CD14-positive monocyte (primary cell): ENCODE data around the gene MYO1C. TPM values are rescaled to one million over a fixed set of nuclear protein-coding genes. Genes with fewer than 3 reads are reported as not detected.

Experiments
- DNase-seq, 3 donors: peaks; one replicate each; pipeline ENCODE4 v3.0.0-alpha.2; 2011 to 2022
- H2AFZ ChIP-seq: 2 replicates; pipeline ENCODE4 v1.6.0; 2012; ENCODE audit warnings: mild to moderate bottlenecking, low read depth, low read length, inconsistent platforms; ENCODE audit not compliant: insufficient read depth, poor library complexity, severe bottlenecking
- H3K27ac ChIP-seq, 2 donors: 1 replicate in 1 of 2; 2 replicates in 1 of 2; pipeline ENCODE4 v1.5.1; 2012 to 2013; ENCODE audit warnings: low read length in 2 of 2, control low read depth in 1 of 2, inconsistent platforms in 1 of 2, low read depth in 1 of 2, mild to moderate bottlenecking in 1 of 2
- H3K27me3 ChIP-seq, 2 donors: one replicate each; pipeline versions ENCODE4 v1.6.0 to v1.6.1; 2011 to 2013; ENCODE audit warnings: low read length in 2 of 2; ENCODE audit not compliant: control insufficient read depth in 2 of 2, insufficient read depth in 2 of 2
- H3K36me3 ChIP-seq, 2 donors: replicated peaks in 1 of 2; 1 replicate in 1 of 2; 2 replicates in 1 of 2; pipeline versions ENCODE4 v1.5.1 to v1.6.1; 2012 to 2013; ENCODE audit warnings: low read length in 2 of 2, control low read depth in 1 of 2, inconsistent platforms in 1 of 2, mild to moderate bottlenecking in 1 of 2; ENCODE audit not compliant: insufficient read depth in 2 of 2, control insufficient read depth in 1 of 2
- H3K4me1 ChIP-seq, 2 donors: 1 replicate in 1 of 2; 2 replicates in 1 of 2; pipeline versions ENCODE4 v1.5.1 to v1.6.1; 2012 to 2013; ENCODE audit warnings: low read length in 2 of 2, control low read depth in 1 of 2, inconsistent platforms in 1 of 2, mild to moderate bottlenecking in 1 of 2, moderate library complexity in 1 of 2; ENCODE audit not compliant: insufficient read depth in 2 of 2, control insufficient read depth in 1 of 2
- H3K4me2 ChIP-seq: replicated peaks from 2 replicates; pipeline ENCODE3; 2012; ENCODE audit warnings: low read length, moderate library complexity, mild to moderate bottlenecking; ENCODE audit not compliant: poor library complexity, severe bottlenecking; ENCODE audit errors: extremely low read depth
- H3K4me3 ChIP-seq, 3 experiments: fragments of 200-600 bp in 1 of 3; sonication (generic) in 1 of 3; replicated peaks in 1 of 3; 1 replicate in 2 of 3; 2 replicates in 1 of 3; pipeline ENCODE4 v1.5.1; 2011 to 2013; ENCODE audit warnings: low read length in 3 of 3, mild to moderate bottlenecking in 3 of 3, control low read depth in 2 of 3, low read depth in 2 of 3, inconsistent platforms in 1 of 3, moderate library complexity in 1 of 3
- H3K79me2 ChIP-seq: 2 replicates; pipeline ENCODE4 v1.6.0; 2012; ENCODE audit warnings: mild to moderate bottlenecking, control low read depth, inconsistent platforms, low read length, moderate library complexity; ENCODE audit not compliant: insufficient read depth
- H3K9ac ChIP-seq: 2 replicates; pipeline ENCODE4 v1.6.0; 2017; ENCODE audit warnings: low read length, mild to moderate bottlenecking; ENCODE audit not compliant: insufficient read depth, poor library complexity, severe bottlenecking
- H3K9me3 ChIP-seq, 2 donors: replicated peaks in 1 of 2; 1 replicate in 1 of 2; 2 replicates in 1 of 2; pipeline versions ENCODE4 v1.5.1 to v1.6.1; 2012 to 2013; ENCODE audit warnings: low read length in 2 of 2, control low read depth in 1 of 2; ENCODE audit not compliant: control insufficient read depth in 1 of 2, insufficient read depth in 1 of 2
- H4K20me1 ChIP-seq: 2 replicates; pipeline ENCODE4 v1.6.0; 2012; ENCODE audit warnings: mild to moderate bottlenecking, low read length, control low read depth, moderate library complexity; ENCODE audit not compliant: insufficient read depth
- H3K27ac Mint-ChIP-seq, 7 donors: one replicate each; pipeline ENCODE4 v1.8.0; 2020; ENCODE audit warnings: mild to moderate bottlenecking in 7 of 7, mixed read lengths in 7 of 7, moderate library complexity in 6 of 7, inconsistent platforms in 2 of 7
- H3K27me3 Mint-ChIP-seq, 3 donors: one replicate each; pipeline ENCODE4 v1.8.0; 2021 to 2022; ENCODE audit warnings: low read depth in 3 of 3, mild to moderate bottlenecking in 3 of 3, mixed read lengths in 3 of 3, moderate library complexity in 3 of 3, inconsistent platforms in 1 of 3
- H3K36me3 Mint-ChIP-seq, 2 donors: one replicate each; pipeline ENCODE4 v1.8.0; 2020; ENCODE audit warnings: mixed read lengths in 2 of 2, inconsistent platforms in 1 of 2, mild to moderate bottlenecking in 1 of 2
- H3K4me1 Mint-ChIP-seq: one replicate; pipeline ENCODE4 v1.8.0; 2020; ENCODE audit warnings: mild to moderate bottlenecking, mixed read lengths
- H3K4me3 Mint-ChIP-seq, 2 donors: one replicate each; pipeline ENCODE4 v1.8.0; 2020; ENCODE audit warnings: mild to moderate bottlenecking in 2 of 2, mixed read lengths in 2 of 2, moderate library complexity in 1 of 2
- H3K9me3 Mint-ChIP-seq, 7 donors: one replicate each; pipeline ENCODE4 v1.8.0; 2020 to 2022; ENCODE audit warnings: mixed read lengths in 7 of 7, mild to moderate bottlenecking in 6 of 7, moderate library complexity in 6 of 7, inconsistent platforms in 2 of 7
- WGBS: methylation state at CpG from one replicate; pipeline ENCODE4 v1.1.5; 2013; ENCODE audit warnings: missing lambda C conversion rate; ENCODE audit not compliant: insufficient coverage; 5-methylcytosine and 5-hydroxymethylcytosine counted together
- intact Hi-C, 2 donors: fragments of 100-400 bp; cut with micrococcal nuclease; formaldehyde crosslinking; loops; one replicate each; pipeline versions ENCODE4 v1.15.0 to v1.15.1; 2023
- polyA plus RNA-seq, 3 donors: library from polyadenylated mRNA; depleted of rRNA in 1 of 3; unstranded in 2 of 3; stranded (reverse) in 1 of 3; fragments of 300-500 nt in 2 of 3; fragments of >200 nt in 1 of 3; fragmentation: Illumina TruSeq in 2 of 3; gene quantifications; 1 replicate in 2 of 3; 2 replicates in 1 of 3; pipeline ENCODE4 v1.2.3, GENCODE V29; 2012 to 2021
- TF ChIP-seq, protein P1 (sequence below): fragments of 200-600 bp; IDR thresholded peaks from one replicate; pipeline ENCODE4 v1.8.0; 2022; ENCODE audit warnings: antibody characterized with exemption, mild to moderate bottlenecking

Gene MYO1C
- polyA plus RNA-seq, 3 donors, result 2.5 to 9.5 (median 3.1) TPM

- no peak overlapping the region for H3K27ac ChIP-seq
- intact Hi-C loops, result loop anchor here (5.0 kb wide), 1 partner anchor 37 kb away; the partner anchor contains the start of gene CRK (in 2 of the 2)
- Mint-ChIP-seq H3K4me1 (peaks cover 31% of the 10 kb centered on the region), H3K27ac (peak overlapping the region in 2 of 7 donors; percentile 19 to 75), H3K4me3 (peak overlapping the region in 1 of 2 donors; percentile 79), H3K36me3 (peaks cover 47 to 52% of the 10 kb centered on the region in 2 donors), H3K27me3 (peaks cover 24 to 43% (median 36%) of the 10 kb centered on the region in 3 donors), H3K9me3 (peaks cover 0 to 2% (median 0%) of the 10 kb centered on the region in 7 donors)
- no peak overlapping the region for H3K4me2 ChIP-seq
- no peak for DNase-seq
- H3K4me3 ChIP-seq, result no peak overlapping the region
- H3K27me3 ChIP-seq, result peaks cover 3 to 24% of the 10 kb centered on the region in 2 donors
- H3K9me3 ChIP-seq, result no peaks in the 10 kb centered on the region
- H3K4me1 ChIP-seq, result peaks cover 30 to 37% of the 10 kb centered on the region in 2 donors
- H3K9ac ChIP-seq, result no peak overlapping the region
- H2AFZ ChIP-seq, result no peak overlapping the region
- no peaks in the 10 kb centered on the region for H3K79me2 ChIP-seq
- peaks cover 28% of the 10 kb centered on the region for H4K20me1 ChIP-seq
- TF ChIP-seq, protein P1, sequence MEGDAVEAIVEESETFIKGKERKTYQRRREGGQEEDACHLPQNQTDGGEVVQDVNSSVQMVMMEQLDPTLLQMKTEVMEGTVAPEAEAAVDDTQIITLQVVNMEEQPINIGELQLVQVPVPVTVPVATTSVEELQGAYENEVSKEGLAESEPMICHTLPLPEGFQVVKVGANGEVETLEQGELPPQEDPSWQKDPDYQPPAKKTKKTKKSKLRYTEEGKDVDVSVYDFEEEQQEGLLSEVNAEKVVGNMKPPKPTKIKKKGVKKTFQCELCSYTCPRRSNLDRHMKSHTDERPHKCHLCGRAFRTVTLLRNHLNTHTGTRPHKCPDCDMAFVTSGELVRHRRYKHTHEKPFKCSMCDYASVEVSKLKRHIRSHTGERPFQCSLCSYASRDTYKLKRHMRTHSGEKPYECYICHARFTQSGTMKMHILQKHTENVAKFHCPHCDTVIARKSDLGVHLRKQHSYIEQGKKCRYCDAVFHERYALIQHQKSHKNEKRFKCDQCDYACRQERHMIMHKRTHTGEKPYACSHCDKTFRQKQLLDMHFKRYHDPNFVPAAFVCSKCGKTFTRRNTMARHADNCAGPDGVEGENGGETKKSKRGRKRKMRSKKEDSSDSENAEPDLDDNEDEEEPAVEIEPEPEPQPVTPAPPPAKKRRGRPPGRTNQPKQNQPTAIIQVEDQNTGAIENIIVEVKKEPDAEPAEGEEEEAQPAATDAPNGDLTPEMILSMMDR, result no peak
- WGBS, result 96% methylated on average over 7 of the region's 7 CpGs
- H3K36me3 ChIP-seq, result peaks cover 30 to 46% of the 10 kb centered on the region in 2 donors
Measured at GRCh38 chr17:1494203-1494602, 1.7 kb upstream of the MYO1C start.

DNA sequence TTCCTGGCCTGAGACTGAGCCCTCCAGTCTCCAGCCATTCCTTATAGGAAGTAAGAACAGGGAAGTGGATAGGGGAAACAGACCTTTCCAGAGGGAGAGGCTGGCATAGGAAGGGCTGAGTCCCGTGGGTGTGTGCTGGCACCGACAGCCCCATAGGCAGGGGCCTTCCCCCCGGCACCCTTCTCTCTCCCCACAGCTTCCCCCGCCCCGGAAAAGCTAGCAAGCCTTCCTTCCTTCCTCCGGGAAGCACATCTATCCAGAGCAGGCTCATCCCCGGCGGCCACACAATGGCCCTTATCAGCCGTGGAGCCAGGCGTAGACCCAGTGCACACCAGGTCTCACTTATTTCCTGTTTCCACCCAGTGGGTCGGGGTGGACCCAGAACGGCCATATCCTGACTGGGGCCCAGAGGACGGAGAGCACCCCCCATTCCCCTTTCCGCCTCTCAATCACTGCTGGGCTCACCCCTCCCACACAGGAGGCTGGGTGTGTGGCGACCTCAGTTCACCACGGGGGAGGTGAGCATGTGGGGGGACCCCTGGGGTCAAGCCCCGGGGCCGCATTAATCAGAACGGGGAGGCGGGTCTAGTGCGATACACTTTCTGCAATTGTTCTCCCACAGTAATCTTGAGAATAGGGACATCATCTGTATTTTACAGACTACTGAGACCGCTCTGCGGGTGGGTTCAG lies 950 bp upstream of the MYO1C start:
- H3K36me3 Mint-ChIP-seq, result peaks cover 45 to 49% of the 10 kb centered on the region in 2 donors
- Histone ChIP-seq H3K4me1 (peaks cover 34 to 42% of the 10 kb centered on the region in 2 donors), H4K20me1 (peaks cover 28% of the 10 kb centered on the region)

More for the DNA sequence above, 950 bp upstream of the MYO1C start:
- peak in 2 of 3 donors; percentile 68 to 84 for DNase-seq
- Mint-ChIP-seq H3K27ac (peak overlapping the region in 3 of 7 donors; percentile 19 to 75 (median 31)), H3K27me3 (peaks cover 28 to 51% (median 43%) of the 10 kb centered on the region in 3 donors), H3K9me3 (peaks cover 0 to 2% (median 0%) of the 10 kb centered on the region in 7 donors), H3K4me3 (peak overlapping the region in 1 of 2 donors; percentile 79), H3K4me1 (peaks cover 36% of the 10 kb centered on the region)
- 35% methylated on average over 11 of the region's 23 CpGs for WGBS
- Histone ChIP-seq H3K79me2 (no peaks in the 10 kb centered on the region), H3K27me3 (peaks cover 3 to 32% of the 10 kb centered on the region in 2 donors), H2AFZ (no peak overlapping the region), H3K27ac (no peak overlapping the region), H3K9ac (no peak overlapping the region), H3K4me2 (peak overlapping the region; percentile 43), H3K9me3 (no peaks in the 10 kb centered on the region), H3K36me3 (peaks cover 30 to 39% of the 10 kb centered on the region in 2 donors), H3K4me3 (no peak overlapping the region)
- intact Hi-C loops, result loop anchor here (5.0 kb wide), 1 partner anchor 36 kb away; the partner anchor contains the start of gene CRK (in 2 of the 2)
- TF ChIP-seq, protein P1, result no peak
